CD14-positive monocyte (primary cell): ENCODE measurements around the gene RFX2. TPM values are rescaled to one million over a fixed set of nuclear protein-coding genes. Genes with fewer than 3 reads are reported as not detected.
A peak's percentile ranks its signal among the peaks of the same experiment; 100 is the strongest.

Experiments
- DNase-seq, 3 donors: peaks; one replicate each; pipeline ENCODE4 v3.0.0-alpha.2; 2011 to 2022
- H2AFZ ChIP-seq: 2 replicates; pipeline ENCODE4 v1.6.0; 2012; ENCODE audit warnings: mild to moderate bottlenecking, low read depth, low read length, inconsistent platforms; ENCODE audit not compliant: insufficient read depth, poor library complexity, severe bottlenecking
- H3K27ac ChIP-seq, 2 donors: 1 replicate in 1 of 2; 2 replicates in 1 of 2; pipeline ENCODE4 v1.5.1; 2012 to 2013; ENCODE audit warnings: low read length in 2 of 2, control low read depth in 1 of 2, inconsistent platforms in 1 of 2, low read depth in 1 of 2, mild to moderate bottlenecking in 1 of 2
- H3K27me3 ChIP-seq, 2 donors: one replicate each; pipeline versions ENCODE4 v1.6.0 to v1.6.1; 2011 to 2013; ENCODE audit warnings: low read length in 2 of 2; ENCODE audit not compliant: control insufficient read depth in 2 of 2, insufficient read depth in 2 of 2
- H3K36me3 ChIP-seq, 2 donors: replicated peaks in 1 of 2; 1 replicate in 1 of 2; 2 replicates in 1 of 2; pipeline versions ENCODE4 v1.5.1 to v1.6.1; 2012 to 2013; ENCODE audit warnings: low read length in 2 of 2, control low read depth in 1 of 2, inconsistent platforms in 1 of 2, mild to moderate bottlenecking in 1 of 2; ENCODE audit not compliant: insufficient read depth in 2 of 2, control insufficient read depth in 1 of 2
- H3K4me1 ChIP-seq, 2 donors: 1 replicate in 1 of 2; 2 replicates in 1 of 2; pipeline versions ENCODE4 v1.5.1 to v1.6.1; 2012 to 2013; ENCODE audit warnings: low read length in 2 of 2, control low read depth in 1 of 2, inconsistent platforms in 1 of 2, mild to moderate bottlenecking in 1 of 2, moderate library complexity in 1 of 2; ENCODE audit not compliant: insufficient read depth in 2 of 2, control insufficient read depth in 1 of 2
- H3K4me2 ChIP-seq: replicated peaks from 2 replicates; pipeline ENCODE3; 2012; ENCODE audit warnings: low read length, moderate library complexity, mild to moderate bottlenecking; ENCODE audit not compliant: poor library complexity, severe bottlenecking; ENCODE audit errors: extremely low read depth
- H3K4me3 ChIP-seq, 3 experiments: fragments of 200-600 bp in 1 of 3; sonication (generic) in 1 of 3; replicated peaks in 1 of 3; 1 replicate in 2 of 3; 2 replicates in 1 of 3; pipeline ENCODE4 v1.5.1; 2011 to 2013; ENCODE audit warnings: low read length in 3 of 3, mild to moderate bottlenecking in 3 of 3, control low read depth in 2 of 3, low read depth in 2 of 3, inconsistent platforms in 1 of 3, moderate library complexity in 1 of 3
- H3K79me2 ChIP-seq: 2 replicates; pipeline ENCODE4 v1.6.0; 2012; ENCODE audit warnings: mild to moderate bottlenecking, control low read depth, inconsistent platforms, low read length, moderate library complexity; ENCODE audit not compliant: insufficient read depth
- H3K9ac ChIP-seq: 2 replicates; pipeline ENCODE4 v1.6.0; 2017; ENCODE audit warnings: low read length, mild to moderate bottlenecking; ENCODE audit not compliant: insufficient read depth, poor library complexity, severe bottlenecking
- H3K9me3 ChIP-seq, 2 donors: replicated peaks in 1 of 2; 1 replicate in 1 of 2; 2 replicates in 1 of 2; pipeline versions ENCODE4 v1.5.1 to v1.6.1; 2012 to 2013; ENCODE audit warnings: low read length in 2 of 2, control low read depth in 1 of 2; ENCODE audit not compliant: control insufficient read depth in 1 of 2, insufficient read depth in 1 of 2
- H4K20me1 ChIP-seq: 2 replicates; pipeline ENCODE4 v1.6.0; 2012; ENCODE audit warnings: mild to moderate bottlenecking, low read length, control low read depth, moderate library complexity; ENCODE audit not compliant: insufficient read depth
- H3K27ac Mint-ChIP-seq, 7 donors: one replicate each; pipeline ENCODE4 v1.8.0; 2020; ENCODE audit warnings: mild to moderate bottlenecking in 7 of 7, mixed read lengths in 7 of 7, moderate library complexity in 6 of 7, inconsistent platforms in 2 of 7
- H3K27me3 Mint-ChIP-seq, 3 donors: one replicate each; pipeline ENCODE4 v1.8.0; 2021 to 2022; ENCODE audit warnings: low read depth in 3 of 3, mild to moderate bottlenecking in 3 of 3, mixed read lengths in 3 of 3, moderate library complexity in 3 of 3, inconsistent platforms in 1 of 3
- H3K36me3 Mint-ChIP-seq, 2 donors: one replicate each; pipeline ENCODE4 v1.8.0; 2020; ENCODE audit warnings: mixed read lengths in 2 of 2, inconsistent platforms in 1 of 2, mild to moderate bottlenecking in 1 of 2
- H3K4me1 Mint-ChIP-seq: one replicate; pipeline ENCODE4 v1.8.0; 2020; ENCODE audit warnings: mild to moderate bottlenecking, mixed read lengths
- H3K4me3 Mint-ChIP-seq, 2 donors: one replicate each; pipeline ENCODE4 v1.8.0; 2020; ENCODE audit warnings: mild to moderate bottlenecking in 2 of 2, mixed read lengths in 2 of 2, moderate library complexity in 1 of 2
- H3K9me3 Mint-ChIP-seq, 7 donors: one replicate each; pipeline ENCODE4 v1.8.0; 2020 to 2022; ENCODE audit warnings: mixed read lengths in 7 of 7, mild to moderate bottlenecking in 6 of 7, moderate library complexity in 6 of 7, inconsistent platforms in 2 of 7
- CTCF ChIP-seq: fragments of 200-600 bp; IDR thresholded peaks from one replicate; pipeline ENCODE4 v1.8.0; 2022; ENCODE audit warnings: antibody characterized with exemption, mild to moderate bottlenecking
- WGBS: methylation state at CpG from one replicate; pipeline ENCODE4 v1.1.5; 2013; ENCODE audit warnings: missing lambda C conversion rate; ENCODE audit not compliant: insufficient coverage; 5-methylcytosine and 5-hydroxymethylcytosine counted together
- intact Hi-C, 2 donors: fragments of 100-400 bp; cut with micrococcal nuclease; formaldehyde crosslinking; loops; one replicate each; pipeline versions ENCODE4 v1.15.0 to v1.15.1; 2023
- polyA plus RNA-seq, 3 donors: library from polyadenylated mRNA; depleted of rRNA in 1 of 3; unstranded in 2 of 3; stranded (reverse) in 1 of 3; fragments of 300-500 nt in 2 of 3; fragments of >200 nt in 1 of 3; fragmentation: Illumina TruSeq in 2 of 3; gene quantifications; 1 replicate in 2 of 3; 2 replicates in 1 of 3; pipeline ENCODE4 v1.2.3, GENCODE V29; 2012 to 2021

The RFX2 gene
- polyA plus RNA-seq, 3 donors = 5.7 to 12.9 (median 8.7) TPM

GRCh38 chr19:6048348-6048747 is 62.0 kb downstream of the RFX2 start:
- H3K36me3 Mint-ChIP-seq = peaks cover 4 to 9% of the 10 kb centered on the region in 2 donors
- no peak overlapping the region for H3K4me3 ChIP-seq
- no peaks in the 10 kb centered on the region for H3K79me2 ChIP-seq
- H3K4me3 Mint-ChIP-seq = no peak overlapping the region
- no peak overlapping the region for H3K27ac ChIP-seq
- no peak overlapping the region for H3K9ac ChIP-seq
- DNase-seq = no peak
- H4K20me1 ChIP-seq = no peaks in the 10 kb centered on the region
- no peaks in the 10 kb centered on the region for H3K27me3 ChIP-seq
- peaks cover 0 to 3% (median 0%) of the 10 kb centered on the region in 3 donors for H3K27me3 Mint-ChIP-seq
- no peak overlapping the region for H3K4me2 ChIP-seq
- no peak overlapping the region for H2AFZ ChIP-seq
- H3K9me3 ChIP-seq = no peaks in the 10 kb centered on the region
- H3K36me3 ChIP-seq = no peaks in the 10 kb centered on the region
- no peaks in the 10 kb centered on the region for H3K4me1 ChIP-seq
- no peak for TF ChIP-seq CTCF
- WGBS = 60% methylated on average over 1 of the region's 9 CpGs
- H3K4me1 Mint-ChIP-seq = peaks cover 5% of the 10 kb centered on the region
- H3K27ac Mint-ChIP-seq = no peak overlapping the region
- intact Hi-C loops = loop anchor here in 1 of 2 donors (2.0 kb wide), 1 partner anchor 74 kb away; no protein-coding TSS in a partner anchor
- H3K9me3 Mint-ChIP-seq = peaks cover 0 to 2% (median 0%) of the 10 kb centered on the region in 7 donors

DNA sequence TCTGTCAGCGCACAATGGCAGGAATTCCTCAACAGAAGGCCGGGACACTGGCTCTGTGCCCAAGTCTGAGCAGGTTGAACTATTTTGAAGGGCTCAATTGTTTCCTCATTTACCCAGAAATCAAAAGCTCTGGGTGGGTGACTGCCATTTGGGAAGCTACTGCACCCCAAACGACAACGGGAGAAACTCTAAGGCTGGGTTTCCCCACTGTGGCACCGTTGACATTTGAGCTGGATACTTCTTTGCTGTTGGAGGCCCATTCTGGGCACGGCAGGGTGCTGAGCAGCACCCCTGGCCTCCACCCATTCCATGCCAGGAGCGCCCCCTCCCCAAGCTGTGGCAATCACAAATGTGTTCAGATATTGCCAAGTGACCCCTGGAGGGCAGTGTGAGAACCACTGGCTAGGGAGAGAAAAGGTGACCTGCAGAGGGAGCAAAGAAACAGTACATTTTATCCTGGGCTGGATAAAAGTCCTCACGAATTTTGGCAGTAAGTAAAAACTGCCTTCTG is 62.5 kb downstream of the RFX2 start:
- Mint-ChIP-seq H3K4me1 (peaks cover 5% of the 10 kb centered on the region), H3K9me3 (peaks cover 0 to 2% (median 0%) of the 10 kb centered on the region in 7 donors), H3K36me3 (peaks cover 6 to 14% of the 10 kb centered on the region in 2 donors), H3K4me3 (no peak overlapping the region), H3K27ac (peak overlapping the region in 2 of 7 donors; percentile 46 to 61), H3K27me3 (peaks cover 0 to 3% (median 0%) of the 10 kb centered on the region in 3 donors)
- no peak overlapping the region for H3K4me3 ChIP-seq
- DNase-seq = no peak
- no peak overlapping the region for H3K4me2 ChIP-seq
- H3K36me3 ChIP-seq = no peaks in the 10 kb centered on the region
- no peaks in the 10 kb centered on the region for H3K27me3 ChIP-seq
- H2AFZ ChIP-seq = no peak overlapping the region
- H4K20me1 ChIP-seq = no peaks in the 10 kb centered on the region
- WGBS = 85% methylated on average over 6 of the region's 8 CpGs
- H3K27ac ChIP-seq = no peak overlapping the region
- no peaks in the 10 kb centered on the region for H3K79me2 ChIP-seq
- peak; percentile 30 for TF ChIP-seq CTCF
- no peaks in the 10 kb centered on the region for H3K4me1 ChIP-seq
- intact Hi-C loops = loop anchor here in 1 of 2 donors (2.0 kb wide), 1 partner anchor 75 kb away; no protein-coding TSS in a partner anchor
- H3K9me3 ChIP-seq = no peaks in the 10 kb centered on the region
- no peak overlapping the region for H3K9ac ChIP-seq
